HEK293T (cell line): ENCODE results near the gene CUX1.

Experiments used
- BHLHE40 ChIP-seq: fragments of 450-650 bp; IDR thresholded peaks from 2 replicates; pipeline ENCODE4 v1.6.1; 2016; ENCODE audit warnings: mild to moderate bottlenecking, moderate library complexity, borderline replicate concordance
- ELF4 ChIP-seq: fragments of 450-650 bp; IDR thresholded peaks from 2 replicates; pipeline ENCODE4 v1.6.1; 2017; ENCODE audit warnings: antibody characterized with exemption
- FOXA1 ChIP-seq: fragments of 450-650 bp; IDR thresholded peaks from 2 replicates; pipeline ENCODE4 v1.6.1; 2016; ENCODE audit warnings: mild to moderate bottlenecking
- FOXK2 ChIP-seq: fragments of 450-650 bp; IDR thresholded peaks from 2 replicates; pipeline ENCODE4 v1.6.1; 2016; ENCODE audit warnings: mild to moderate bottlenecking
- FOXM1 ChIP-seq: fragments of 450-650 bp; IDR thresholded peaks from 2 replicates; pipeline ENCODE4 v1.6.1; 2017; ENCODE audit warnings: mild to moderate bottlenecking, borderline replicate concordance
- HDGF ChIP-seq: fragments of 450-650 bp; IDR thresholded peaks from 2 replicates; pipeline ENCODE4 v1.6.1; 2017; ENCODE audit warnings: antibody characterized with exemption, borderline replicate concordance
- NFRKB ChIP-seq: fragments of 450-650 bp; IDR thresholded peaks from 2 replicates; pipeline ENCODE4 v1.6.1; 2016; ENCODE audit warnings: mild to moderate bottlenecking, moderate library complexity
- SP1 ChIP-seq: fragments of 450-650 bp; IDR thresholded peaks from 2 replicates; pipeline ENCODE4 v1.6.1; 2017
- TARDBP ChIP-seq: fragments of 450-650 bp; IDR thresholded peaks from 2 replicates; pipeline ENCODE4 v1.6.1; 2016

DNA sequence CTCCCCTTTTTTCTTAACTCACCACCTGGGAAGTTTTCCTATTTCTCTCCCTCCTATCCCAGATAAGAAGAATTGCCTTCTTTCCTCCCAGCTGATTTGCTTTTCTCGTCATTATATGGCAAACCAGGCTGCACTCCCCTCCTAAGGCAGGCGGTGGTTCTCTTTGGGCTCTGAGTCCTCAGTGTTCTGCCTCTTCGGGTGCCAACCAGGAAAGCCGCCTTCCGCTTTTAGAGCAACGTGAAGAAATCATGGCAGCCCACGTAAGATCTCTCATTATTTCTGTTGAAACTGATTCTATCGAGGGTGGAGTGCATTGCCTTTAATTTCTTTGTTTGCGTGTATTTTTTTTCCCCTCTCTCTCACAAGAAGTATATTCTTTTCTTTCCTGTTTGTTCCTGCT lies 141.9 kb downstream of the CUX1 start:
- TF ChIP-seq TARDBP (no peak), SP1 (no peak), BHLHE40 (no peak), FOXK2 (no peak), HDGF (no peak), NFRKB (no peak), ELF4 (no peak), FOXM1 (no peak), FOXA1 (no peak)
